ENCODE measurements around the gene GSAP.

GRCh38 chr7:77276120-77276519 lies 140.0 kb downstream of the GSAP start:
- TF ChIP-seq, protein P1, sequence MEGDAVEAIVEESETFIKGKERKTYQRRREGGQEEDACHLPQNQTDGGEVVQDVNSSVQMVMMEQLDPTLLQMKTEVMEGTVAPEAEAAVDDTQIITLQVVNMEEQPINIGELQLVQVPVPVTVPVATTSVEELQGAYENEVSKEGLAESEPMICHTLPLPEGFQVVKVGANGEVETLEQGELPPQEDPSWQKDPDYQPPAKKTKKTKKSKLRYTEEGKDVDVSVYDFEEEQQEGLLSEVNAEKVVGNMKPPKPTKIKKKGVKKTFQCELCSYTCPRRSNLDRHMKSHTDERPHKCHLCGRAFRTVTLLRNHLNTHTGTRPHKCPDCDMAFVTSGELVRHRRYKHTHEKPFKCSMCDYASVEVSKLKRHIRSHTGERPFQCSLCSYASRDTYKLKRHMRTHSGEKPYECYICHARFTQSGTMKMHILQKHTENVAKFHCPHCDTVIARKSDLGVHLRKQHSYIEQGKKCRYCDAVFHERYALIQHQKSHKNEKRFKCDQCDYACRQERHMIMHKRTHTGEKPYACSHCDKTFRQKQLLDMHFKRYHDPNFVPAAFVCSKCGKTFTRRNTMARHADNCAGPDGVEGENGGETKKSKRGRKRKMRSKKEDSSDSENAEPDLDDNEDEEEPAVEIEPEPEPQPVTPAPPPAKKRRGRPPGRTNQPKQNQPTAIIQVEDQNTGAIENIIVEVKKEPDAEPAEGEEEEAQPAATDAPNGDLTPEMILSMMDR (IDR thresholded peaks at IDR 0.05): no peak
- no peak for TF ChIP-seq POLR2A (IDR thresholded peaks at IDR 0.05)

Measured in lower leg skin (tissue), 3 donors.